Measurements from ENCODE around the gene TMEM208.

TMEM208 gene

DNA sequence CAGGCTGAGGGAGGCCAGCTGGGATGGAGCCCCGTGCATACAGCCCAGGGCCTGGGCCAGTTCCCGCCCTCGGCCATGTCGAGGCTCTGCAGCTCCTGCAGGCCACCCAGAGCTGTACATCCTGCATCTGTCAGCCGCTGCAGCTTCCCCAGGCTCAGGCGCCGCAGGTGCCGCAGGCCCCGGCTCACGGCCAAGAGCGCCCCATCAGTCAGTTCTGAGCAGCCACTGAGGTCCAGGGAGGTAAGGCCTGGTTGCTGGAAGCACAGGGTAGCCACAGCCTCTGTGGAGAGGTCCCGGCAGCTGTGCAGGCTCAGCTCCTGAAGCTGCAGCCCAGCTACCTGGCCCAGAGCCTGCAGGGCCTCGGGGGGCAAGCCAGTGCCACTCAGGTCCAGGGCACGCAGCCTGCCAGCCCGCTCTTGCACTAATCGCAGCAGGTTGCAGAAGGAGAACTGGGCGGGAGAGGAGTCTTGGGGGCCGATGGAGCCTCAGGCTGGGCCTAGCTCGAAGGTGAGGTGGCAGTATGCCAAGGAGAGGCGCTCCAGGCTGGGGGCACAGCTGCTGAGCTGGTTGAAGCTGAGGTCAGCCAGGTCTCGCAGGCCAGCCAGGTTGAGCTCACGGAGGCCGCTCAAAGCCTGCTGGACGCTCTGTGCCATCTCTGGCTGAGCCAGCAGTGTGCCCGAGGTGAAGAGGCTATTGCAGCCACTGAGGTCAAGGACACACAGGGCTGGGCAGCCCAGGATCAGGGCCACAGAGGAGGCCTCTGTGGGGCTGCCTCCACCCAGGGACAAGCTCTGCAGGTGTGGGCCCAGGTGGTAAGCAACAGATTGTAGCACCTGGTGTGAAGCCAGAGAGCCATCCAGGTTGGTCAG lies 16.6 kb upstream of the TMEM208 start:
- DNase-seq, result no peak

DNA sequence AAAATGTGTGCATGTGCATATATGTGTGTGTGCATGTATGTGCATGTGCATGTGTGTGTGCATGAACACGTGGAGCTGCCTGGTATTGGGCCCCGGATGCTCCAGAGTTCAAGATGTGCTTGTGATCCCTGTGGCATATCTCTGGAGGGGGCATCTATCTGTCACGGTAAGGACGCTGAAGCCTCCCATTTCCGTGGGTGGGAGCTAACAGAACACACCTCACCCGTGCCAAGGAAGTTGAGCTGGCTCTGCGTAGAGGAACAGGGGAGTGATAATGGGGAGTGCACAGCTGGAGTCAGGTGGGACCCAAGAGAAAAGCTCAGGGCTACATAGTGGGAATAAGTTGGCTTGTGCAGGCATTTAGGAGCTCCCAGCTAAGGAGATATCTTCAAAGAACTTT lies 15.3 kb upstream of the TMEM208 start:
- no peak for DNase-seq

DNA sequence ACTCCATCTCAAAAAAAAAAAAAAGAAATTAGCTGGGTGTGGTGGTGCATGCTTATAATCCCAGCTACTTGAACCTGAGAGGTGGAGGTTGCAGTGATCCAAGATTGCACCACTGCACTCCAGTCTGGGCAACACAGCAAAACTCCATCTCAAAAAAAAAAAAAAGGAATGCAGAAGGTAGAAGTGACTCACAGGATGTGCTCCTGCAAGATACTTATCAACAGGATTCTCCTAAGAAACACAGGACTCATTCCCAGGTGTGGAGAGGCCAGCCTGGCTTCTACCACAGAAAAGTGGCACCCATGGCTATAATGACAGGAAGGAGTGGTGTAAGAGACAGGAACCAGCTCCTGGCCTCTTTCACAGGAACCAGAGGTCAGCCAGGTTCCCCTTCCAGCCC lies 14.2 kb upstream of the TMEM208 start:
- no peak for DNase-seq

- DNase-seq, result no peak
Measured at GRCh38 chr16:67213197-67214019, 13.5 kb upstream of the TMEM208 start.

DNA sequence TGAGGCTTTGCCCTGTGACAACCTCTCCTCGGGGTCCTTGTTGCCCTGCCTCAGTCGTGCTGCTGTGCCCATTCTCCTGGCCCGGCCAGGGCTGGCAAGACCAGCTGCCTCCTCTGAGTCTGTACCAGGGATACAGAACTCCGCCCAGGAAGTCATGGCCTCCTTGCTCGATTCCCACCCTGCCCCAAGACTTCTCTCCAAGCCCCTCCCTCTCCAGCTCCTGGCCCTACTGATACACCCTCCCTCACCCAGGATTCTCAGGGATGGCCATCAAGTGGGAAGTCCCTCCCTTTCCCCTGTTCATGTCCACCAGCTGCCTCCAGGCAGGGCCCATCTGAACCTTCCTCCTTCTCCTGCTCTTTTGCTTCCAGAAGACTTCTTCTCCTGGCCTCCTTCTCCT lies 11.2 kb upstream of the TMEM208 start:
- DNase-seq, result peak; percentile 33

GRCh38 chr16:67216612-67217490 lies 10.1 kb upstream of the TMEM208 start:
- DNase-seq, result peak; percentile 71

DNA sequence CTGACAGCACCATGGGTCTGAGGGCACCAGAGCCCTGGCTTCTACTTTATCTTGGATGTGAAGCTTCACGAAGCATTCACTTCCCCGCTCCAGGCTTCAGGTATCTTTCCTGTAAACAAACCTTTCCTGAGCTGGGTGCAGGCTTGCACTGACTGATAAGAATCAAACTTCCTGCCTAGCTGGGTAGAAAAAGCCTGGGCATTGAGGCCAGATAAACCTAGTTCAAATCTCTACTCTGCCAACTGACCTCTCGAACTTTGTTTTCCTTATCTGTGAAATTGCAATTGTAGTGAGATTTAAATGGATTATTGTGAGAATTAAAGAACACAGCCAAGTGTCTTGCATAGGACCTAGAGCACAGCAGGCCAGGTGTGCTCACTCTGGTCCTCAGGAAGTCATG lies 2.9 kb upstream of the TMEM208 start:
- DNase-seq, result no peak

- DNase-seq, result no peak
Measured at GRCh38 chr16:67226295-67226803, 581 bp upstream of the TMEM208 start.

- no peak for DNase-seq
Measured at GRCh38 chr16:67227567-67227921, 614 bp downstream of the TMEM208 start.

GRCh38 chr16:67228034-67228785 lies 1.3 kb downstream of the TMEM208 start:
- DNase-seq, result no peak

GRCh38 chr16:67228905-67229304 lies 2.0 kb downstream of the TMEM208 start:
- no peak for DNase-seq

DNA sequence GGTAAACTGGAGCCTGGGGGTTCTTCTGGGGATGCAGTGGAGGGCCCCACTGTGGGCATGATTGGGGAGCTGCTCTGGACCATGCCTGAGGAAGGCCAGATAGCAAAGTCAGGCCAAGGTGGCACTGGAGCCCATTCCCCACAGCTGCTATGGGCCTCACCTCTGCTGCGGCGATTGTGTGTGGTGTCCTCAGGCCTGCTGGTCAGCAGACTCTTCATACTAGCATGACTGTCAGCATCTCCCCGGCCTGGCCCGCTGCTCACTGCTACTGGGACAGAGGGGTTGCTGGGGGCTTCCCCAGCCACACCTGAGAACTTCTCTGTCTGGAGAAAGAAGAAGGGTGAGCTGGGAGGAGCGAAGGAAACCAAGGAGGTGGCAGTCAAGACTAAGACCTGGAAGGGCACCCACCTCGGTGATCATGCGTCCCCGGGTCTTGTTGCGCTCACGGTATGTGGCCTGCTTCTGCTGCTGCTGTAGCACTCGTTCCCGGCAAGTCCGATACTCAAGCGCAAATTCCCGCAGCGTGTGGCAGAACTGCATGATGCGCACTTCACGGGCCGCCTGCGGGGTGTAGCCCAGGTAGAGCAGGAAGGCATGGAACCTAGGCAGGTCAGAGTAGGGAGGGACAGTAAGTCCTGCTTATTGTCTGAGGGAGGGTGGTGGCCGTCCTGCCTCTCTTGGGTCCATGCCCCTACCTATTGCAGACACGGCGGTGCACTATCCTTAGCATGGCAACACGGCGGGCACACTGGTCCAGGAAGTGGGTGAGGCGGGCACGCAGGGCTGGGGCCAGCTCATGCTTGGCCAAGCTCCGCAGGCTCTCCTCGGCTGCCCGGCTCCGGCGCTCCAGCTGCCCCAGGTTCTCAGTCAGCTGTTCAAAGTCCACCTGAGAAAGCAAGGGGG lies 3.2 kb downstream of the TMEM208 start:
- no peak for DNase-seq

DNA sequence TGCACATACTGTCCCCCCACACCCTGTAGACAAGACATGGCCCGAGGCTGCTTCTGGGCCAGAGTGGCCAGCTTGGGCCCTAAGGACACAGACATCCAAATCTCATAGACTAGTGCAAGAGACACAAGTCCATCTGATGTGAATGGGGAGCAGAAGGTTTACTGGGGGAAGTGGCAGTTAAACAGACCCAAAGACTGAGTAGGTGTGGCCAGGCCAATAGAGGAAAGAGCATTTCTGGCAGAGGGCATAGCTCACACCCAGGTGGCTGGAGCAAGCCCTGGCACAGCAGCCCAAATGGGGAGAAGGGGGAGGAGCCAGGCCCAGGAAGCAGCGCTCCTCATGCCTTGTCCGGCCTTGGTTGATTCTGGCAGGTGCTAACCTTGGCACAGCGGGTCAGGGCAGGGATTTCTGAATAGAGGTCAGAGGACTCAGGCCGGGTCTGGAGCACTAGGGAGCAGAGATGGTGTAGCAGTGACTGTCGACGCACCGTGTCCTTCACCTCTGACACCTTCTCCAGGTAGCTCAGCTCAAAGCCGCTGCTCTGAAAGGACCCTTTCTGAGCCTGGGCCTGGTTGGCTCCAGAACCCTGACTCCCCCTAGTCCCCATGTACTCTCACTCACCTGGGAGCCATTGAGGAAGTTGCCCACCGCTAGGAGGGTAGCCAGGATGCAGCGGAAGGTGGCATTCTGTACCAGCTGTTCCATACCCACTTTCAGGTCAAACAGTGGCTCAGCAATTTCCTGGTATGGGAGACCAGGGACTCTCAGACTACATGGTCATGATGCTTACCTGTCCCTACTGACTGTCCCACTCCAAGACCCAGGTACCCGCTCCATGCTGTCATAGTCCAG lies 4.1 kb downstream of the TMEM208 start:
- no peak for DNase-seq

DNA sequence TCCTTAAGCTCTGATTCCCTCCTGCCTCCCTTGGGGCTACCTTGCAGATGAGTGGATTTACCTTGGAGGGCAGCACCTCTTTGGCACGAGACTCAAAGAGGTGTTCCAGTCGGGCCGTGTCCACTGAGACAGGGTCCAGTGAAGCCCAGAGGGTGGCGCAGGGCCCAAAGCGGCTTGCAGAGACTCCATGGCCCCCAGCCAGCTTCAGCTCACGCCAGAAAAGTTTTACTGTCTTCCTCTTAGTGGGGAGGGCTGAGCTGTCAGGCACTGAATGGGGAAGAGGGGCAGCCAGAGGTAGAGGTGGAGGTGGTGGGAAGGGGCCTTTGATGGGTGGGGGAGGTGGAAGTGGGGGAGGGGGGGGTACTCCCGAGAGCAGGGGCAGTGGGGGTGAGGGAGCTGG lies 6.7 kb downstream of the TMEM208 start:
- no peak for DNase-seq

DNA sequence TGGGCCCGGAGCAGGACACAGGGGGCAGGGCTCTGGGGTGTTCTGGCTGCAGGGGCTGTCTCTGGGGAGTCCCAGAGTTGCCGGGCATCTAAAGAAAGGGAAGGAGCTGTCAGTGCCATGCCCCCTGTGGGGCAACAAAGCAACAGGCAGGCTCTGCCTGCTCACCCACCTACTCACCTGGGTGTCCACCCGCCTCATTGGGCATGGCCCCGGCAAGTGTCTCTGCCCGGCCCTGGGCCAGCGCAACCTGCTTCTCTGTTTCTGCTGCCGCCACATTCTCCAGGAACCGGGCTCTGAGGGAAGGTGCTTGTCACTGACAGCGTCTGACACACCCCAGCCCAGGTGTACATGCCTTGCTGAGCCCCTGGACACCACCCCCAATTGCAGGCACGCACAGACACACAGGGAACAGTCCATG lies 7.3 kb downstream of the TMEM208 start:
- DNase-seq, result no peak

DNA sequence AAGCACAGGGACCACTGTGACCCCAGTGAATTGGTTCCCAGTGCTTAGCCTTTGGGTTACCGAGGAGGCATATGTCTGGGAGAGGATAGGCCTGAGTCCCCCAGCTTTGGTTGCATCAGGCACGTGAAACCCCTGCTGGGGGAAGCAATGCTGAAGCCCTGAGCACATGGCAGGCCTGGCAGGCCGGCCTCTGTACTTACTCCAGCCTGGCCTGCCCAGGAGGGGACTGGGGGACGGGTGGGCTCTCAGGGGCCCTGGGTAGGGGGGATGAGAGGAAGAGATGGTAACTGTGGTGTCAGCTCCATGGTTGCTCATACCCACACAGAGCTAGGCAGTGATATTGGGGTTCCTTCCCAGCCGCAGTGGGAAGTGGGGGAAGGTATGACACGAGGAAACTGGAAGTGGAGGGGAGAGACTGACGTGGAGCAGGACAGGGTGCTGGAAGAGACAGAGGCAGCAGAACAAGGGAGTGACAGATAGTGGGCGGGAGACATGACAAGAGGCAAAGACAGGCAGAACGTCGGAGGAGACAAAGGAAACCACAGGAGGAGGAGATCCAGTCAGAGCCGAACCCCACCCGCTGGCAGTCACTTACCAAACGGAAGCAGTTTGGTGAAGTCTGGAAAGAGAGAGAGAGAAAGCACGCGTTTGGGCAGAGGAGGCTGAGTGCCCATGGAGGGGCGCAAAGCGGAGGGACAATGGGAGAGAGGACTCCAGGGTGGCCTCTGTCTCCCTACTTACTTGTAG lies 9.1 kb downstream of the TMEM208 start:
- DNase-seq, result no peak

- DNase-seq, result no peak
Measured at GRCh38 chr16:67236563-67237395, 9.8 kb downstream of the TMEM208 start.
